Neuronal stem cell (in vitro differentiated cells): Measurements from ENCODE around the gene BRSK2.

Experiments used
- DNase-seq: peaks from one replicate; pipeline ENCODE4 v3.0.0-alpha.2; 2013; ENCODE audit warnings: low spot score
- H2AFZ ChIP-seq: one replicate; pipeline ENCODE4 v1.6.1; 2013; ENCODE audit warnings: mild to moderate bottlenecking, low read length, inconsistent platforms
- H2AK5ac ChIP-seq: 2 replicates; pipeline ENCODE4 v1.6.1; 2013; ENCODE audit warnings: low read depth, mild to moderate bottlenecking, inconsistent platforms, low read length, moderate library complexity, mixed read lengths
- H2BK120ac ChIP-seq: 2 replicates; pipeline ENCODE4 v1.6.1; 2013; ENCODE audit warnings: low read depth, mild to moderate bottlenecking, inconsistent platforms, low read length, moderate library complexity, mixed read lengths
- H2BK12ac ChIP-seq: one replicate; pipeline ENCODE4 v1.6.1; 2013; ENCODE audit warnings: low read length, inconsistent platforms
- H2BK15ac ChIP-seq: 2 replicates; pipeline ENCODE4 v1.6.1; 2013; ENCODE audit warnings: mild to moderate bottlenecking, low read length, inconsistent platforms, mixed read lengths
- H2BK5ac ChIP-seq: one replicate; pipeline ENCODE4 v1.6.1; 2013; ENCODE audit warnings: inconsistent platforms, mild to moderate bottlenecking, low read length, moderate library complexity
- H3K14ac ChIP-seq: one replicate; pipeline ENCODE4 v1.6.1; 2013; ENCODE audit warnings: low read length, inconsistent platforms
- H3K18ac ChIP-seq: 2 replicates; pipeline ENCODE4 v1.6.1; 2013; ENCODE audit warnings: low read length, inconsistent platforms
- H3K23ac ChIP-seq: 2 replicates; pipeline ENCODE4 v1.6.1; 2013; ENCODE audit warnings: low read depth, mild to moderate bottlenecking, mixed read lengths, low read length, inconsistent platforms; ENCODE audit not compliant: poor library complexity
- H3K27ac ChIP-seq: replicated peaks from 3 replicates; pipeline ENCODE4 v1.5.1; 2013; ENCODE audit warnings: low read length, inconsistent platforms
- H3K27me3 ChIP-seq, 3 experiments: 2 replicates each; pipeline ENCODE4 v1.6.1; 2013; ENCODE audit warnings: low read length in 3 of 3, mild to moderate bottlenecking in 2 of 3, inconsistent platforms in 1 of 3, low read depth in 1 of 3, mixed read lengths in 1 of 3, moderate library complexity in 1 of 3; ENCODE audit not compliant: control insufficient read depth in 3 of 3, insufficient read depth in 3 of 3
- H3K36me3 ChIP-seq, 2 donors: replicated peaks in 1 of 2; 2 replicates each; pipeline ENCODE4 v1.6.1; 2013; ENCODE audit warnings: low read length in 2 of 2; ENCODE audit not compliant: control insufficient read depth in 2 of 2, insufficient read depth in 2 of 2
- H3K4ac ChIP-seq: 2 replicates; pipeline ENCODE4 v1.6.1; 2013; ENCODE audit warnings: inconsistent platforms, mild to moderate bottlenecking, low read length, moderate library complexity
- H3K4me1 ChIP-seq, 2 donors: 1 replicate in 1 of 2; 2 replicates in 1 of 2; pipeline ENCODE4 v1.6.1; 2013; ENCODE audit warnings: low read length in 2 of 2, low read depth in 1 of 2; ENCODE audit not compliant: control insufficient read depth in 2 of 2, insufficient read depth in 1 of 2
- H3K4me2 ChIP-seq: one replicate; pipeline ENCODE4 v1.6.1; 2013; ENCODE audit warnings: mild to moderate bottlenecking, low read length, inconsistent platforms; ENCODE audit not compliant: insufficient read depth, poor library complexity, severe bottlenecking
- H3K4me3 ChIP-seq, 2 donors: 2 replicates each; pipeline ENCODE4 v1.5.1; 2013; ENCODE audit warnings: low read length in 2 of 2, mild to moderate bottlenecking in 2 of 2, inconsistent platforms in 1 of 2, moderate library complexity in 1 of 2
- H3K79me1 ChIP-seq: one replicate; pipeline ENCODE4 v1.6.1; 2013; ENCODE audit warnings: low read depth, mild to moderate bottlenecking, inconsistent platforms, low read length, moderate library complexity
- H3K9ac ChIP-seq: one replicate; pipeline ENCODE4 v1.6.1; 2013; ENCODE audit warnings: mild to moderate bottlenecking, low read depth, low read length, inconsistent platforms; ENCODE audit not compliant: poor library complexity
- H3K9me3 ChIP-seq, 2 donors: replicated peaks in 1 of 2; 2 replicates each; pipeline versions ENCODE3 to v1.6.1; 2013; ENCODE audit warnings: low read length in 2 of 2, mild to moderate bottlenecking in 2 of 2, inconsistent platforms in 1 of 2, low read depth in 1 of 2, mixed read lengths in 1 of 2, moderate library complexity in 1 of 2; ENCODE audit not compliant: control insufficient read depth in 2 of 2, insufficient read depth in 1 of 2
- H4K8ac ChIP-seq: one replicate; pipeline ENCODE4 v1.6.1; 2013; ENCODE audit warnings: low read depth, mild to moderate bottlenecking, inconsistent platforms, low read length, moderate library complexity
- H4K91ac ChIP-seq: one replicate; pipeline ENCODE4 v1.6.1; 2013; ENCODE audit warnings: low read length, low read depth, mild to moderate bottlenecking, inconsistent platforms; ENCODE audit not compliant: poor library complexity
- WGBS, 2 donors: extraction: QIAGEN DNeasy Blood & Tissue Kit; methylation state at CpG; one replicate each; pipeline ENCODE4 v1.1.7; 2013; ENCODE audit warnings: missing lambda C conversion rate in 2 of 2, mixed read lengths in 1 of 2; ENCODE audit not compliant: insufficient read length in 2 of 2, insufficient replicate concordance in 1 of 2; ENCODE audit errors: extremely low coverage in 2 of 2; 5-methylcytosine and 5-hydroxymethylcytosine counted together

Gene BRSK2

GRCh38 chr11:1436468-1437039 is 46.8 kb downstream of the BRSK2 start:
- no peaks in the 10 kb centered on the region for H3K27me3 ChIP-seq
- no peak overlapping the region for H3K4ac ChIP-seq
- no peak overlapping the region for H3K4me2 ChIP-seq
- peaks cover 0 to 4% of the 10 kb centered on the region in 2 donors for H3K36me3 ChIP-seq
- no peak overlapping the region for H3K14ac ChIP-seq
- DNase-seq, result no peak
- H2BK15ac ChIP-seq, result no peak overlapping the region
- no peak overlapping the region for H4K91ac ChIP-seq
- H3K9ac ChIP-seq, result no peak overlapping the region
- H2BK120ac ChIP-seq, result no peak overlapping the region
- peaks cover 7 to 12% of the 10 kb centered on the region in 2 donors for H3K4me1 ChIP-seq
- H3K27ac ChIP-seq, result no peak overlapping the region
- H3K4me3 ChIP-seq, result no peak overlapping the region
- H2BK5ac ChIP-seq, result no peak overlapping the region
- no peak overlapping the region for H3K23ac ChIP-seq
- no peaks in the 10 kb centered on the region for H3K9me3 ChIP-seq
- no peak overlapping the region for H2BK12ac ChIP-seq
- no peak overlapping the region for H2AFZ ChIP-seq
- WGBS, 2 donors, result no CpG with 5 or more reads among the region's 13 CpGs
- peaks cover 10% of the 10 kb centered on the region for H3K79me1 ChIP-seq
- H4K8ac ChIP-seq, result no peak overlapping the region
- peak overlapping the region; percentile 35 for H3K18ac ChIP-seq
- peak overlapping the region; percentile 91 for H2AK5ac ChIP-seq

- no peak overlapping the region for H2BK120ac ChIP-seq
- H3K4me1 ChIP-seq, result peaks cover 7 to 17% of the 10 kb centered on the region in 2 donors
- DNase-seq, result no peak
- no peak overlapping the region for H3K4me3 ChIP-seq
- no peaks in the 10 kb centered on the region for H3K27me3 ChIP-seq
- peak overlapping the region; percentile 43 for H4K8ac ChIP-seq
- no peak overlapping the region for H3K27ac ChIP-seq
- H3K4ac ChIP-seq, result no peak overlapping the region
- peaks cover 2 to 10% of the 10 kb centered on the region in 2 donors for H3K36me3 ChIP-seq
- no CpG with 5 or more reads among the region's 6 CpGs for WGBS, 2 donors
- H3K14ac ChIP-seq, result peak overlapping the region; percentile 63
- H2BK15ac ChIP-seq, result peak overlapping the region; percentile 38
- H2AFZ ChIP-seq, result no peak overlapping the region
- H3K9ac ChIP-seq, result peak overlapping the region; percentile 50
- no peak overlapping the region for H2BK5ac ChIP-seq
- H2AK5ac ChIP-seq, result peak overlapping the region; percentile 91
- no peak overlapping the region for H3K4me2 ChIP-seq
- no peak overlapping the region for H2BK12ac ChIP-seq
- H3K79me1 ChIP-seq, result peaks cover 10% of the 10 kb centered on the region
- no peaks in the 10 kb centered on the region for H3K9me3 ChIP-seq
- H4K91ac ChIP-seq, result no peak overlapping the region
- H3K23ac ChIP-seq, result peak overlapping the region; percentile 43
- peak overlapping the region; percentile 80 for H3K18ac ChIP-seq
These were observed 47.8 kb downstream of the BRSK2 start for GRCh38 chr11:1437500-1437899.

GRCh38 chr11:1438261-1438966 is 48.7 kb downstream of the BRSK2 start:
- Histone ChIP-seq H3K14ac (peak overlapping the region; percentile 38), H2BK15ac (no peak overlapping the region), H3K4me3 (peak overlapping the region in 1 of 2 donors; percentile 58), H3K79me1 (peaks cover 10% of the 10 kb centered on the region), H3K9ac (no peak overlapping the region), H2AFZ (no peak overlapping the region), H4K91ac (no peak overlapping the region), H2BK120ac (no peak overlapping the region), H3K9me3 (no peaks in the 10 kb centered on the region), H3K4me2 (no peak overlapping the region), H3K27ac (no peak overlapping the region), H3K18ac (no peak overlapping the region), H3K27me3 (no peaks in the 10 kb centered on the region), H3K23ac (peak overlapping the region; percentile 31), H4K8ac (no peak overlapping the region), H3K36me3 (peaks cover 3 to 17% of the 10 kb centered on the region in 2 donors), H2BK12ac (no peak overlapping the region), H2AK5ac (peak overlapping the region; percentile 56), H3K4me1 (peaks cover 7 to 17% of the 10 kb centered on the region in 2 donors), H2BK5ac (no peak overlapping the region), H3K4ac (no peak overlapping the region)
- no peak for DNase-seq
- no CpG with 5 or more reads among the region's 19 CpGs for WGBS, 2 donors

- H4K91ac ChIP-seq, result no peak overlapping the region
- no peak overlapping the region for H3K4ac ChIP-seq
- no peak overlapping the region for H2BK5ac ChIP-seq
- H3K14ac ChIP-seq, result peak overlapping the region; percentile 21
- DNase-seq, result no peak
- H3K9ac ChIP-seq, result peak overlapping the region; percentile 21
- H3K4me1 ChIP-seq, result peaks cover 7 to 17% of the 10 kb centered on the region in 2 donors
- H2AFZ ChIP-seq, result no peak overlapping the region
- no CpG with 5 or more reads among the region's 11 CpGs for WGBS, 2 donors
- H3K79me1 ChIP-seq, result peaks cover 10% of the 10 kb centered on the region
- H3K18ac ChIP-seq, result peak overlapping the region; percentile 57
- peak overlapping the region; percentile 41 for H2BK12ac ChIP-seq
- no peaks in the 10 kb centered on the region for H3K27me3 ChIP-seq
- no peak overlapping the region for H3K4me2 ChIP-seq
- H3K36me3 ChIP-seq, result peaks cover 7 to 22% of the 10 kb centered on the region in 2 donors
- no peak overlapping the region for H3K4me3 ChIP-seq
- H3K23ac ChIP-seq, result peak overlapping the region; percentile 31
- peak overlapping the region; percentile 56 for H2AK5ac ChIP-seq
- H3K9me3 ChIP-seq, result no peaks in the 10 kb centered on the region
- no peak overlapping the region for H3K27ac ChIP-seq
- no peak overlapping the region for H4K8ac ChIP-seq
- H2BK15ac ChIP-seq, result peak overlapping the region; percentile 26
- no peak overlapping the region for H2BK120ac ChIP-seq
These were observed 49.2 kb downstream of the BRSK2 start for GRCh38 chr11:1438967-1439330.
